Islet of Langerhans (tissue), 1 donor: ENCODE data around the gene ENTHD1.

Experiments
- FAIRE-seq: peaks from one replicate; lab custom pipeline; 2011; peaks lifted over from hg19 to GRCh38; lab: Jason Lieb, UNC

ENTHD1 gene

DNA sequence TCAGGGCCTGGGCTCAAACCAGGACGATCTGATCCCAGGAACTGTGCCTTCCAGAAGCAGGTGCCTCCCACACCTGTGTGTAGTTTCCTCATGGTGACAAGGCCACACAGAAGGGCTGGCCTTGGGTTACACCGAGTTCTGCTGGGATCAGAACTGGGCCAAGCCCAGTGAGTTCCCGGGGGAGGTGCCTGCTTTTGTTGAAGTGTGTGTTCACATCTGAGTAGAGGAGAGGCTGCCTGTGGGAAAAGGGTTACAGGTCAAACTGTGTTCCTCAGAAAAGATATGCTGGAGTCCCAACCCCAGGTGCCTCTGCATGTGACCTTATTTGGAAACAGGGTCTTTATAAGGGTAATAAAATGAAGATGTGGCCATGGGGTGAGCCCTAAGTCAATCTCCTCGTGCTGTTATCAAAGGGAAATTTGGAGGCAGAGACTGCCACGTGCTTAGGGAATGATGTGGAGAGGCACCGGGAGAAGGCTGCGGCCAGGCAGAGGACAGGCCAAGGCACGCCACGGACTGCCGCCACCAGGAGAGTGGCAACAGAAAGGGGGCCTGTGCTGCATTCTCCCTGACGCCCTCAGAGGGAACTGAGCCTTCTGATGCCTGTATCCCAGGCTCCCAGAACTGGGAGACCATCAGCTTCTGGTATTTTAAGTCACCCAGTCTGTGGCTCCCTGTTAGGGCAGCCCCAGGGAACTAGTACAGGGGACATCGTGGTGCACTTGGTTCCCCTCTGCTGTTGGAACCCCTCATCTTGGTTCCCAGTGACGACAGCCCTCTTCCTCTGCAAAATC is 164.2 kb downstream of the ENTHD1 start:
- no peak for FAIRE-seq

DNA sequence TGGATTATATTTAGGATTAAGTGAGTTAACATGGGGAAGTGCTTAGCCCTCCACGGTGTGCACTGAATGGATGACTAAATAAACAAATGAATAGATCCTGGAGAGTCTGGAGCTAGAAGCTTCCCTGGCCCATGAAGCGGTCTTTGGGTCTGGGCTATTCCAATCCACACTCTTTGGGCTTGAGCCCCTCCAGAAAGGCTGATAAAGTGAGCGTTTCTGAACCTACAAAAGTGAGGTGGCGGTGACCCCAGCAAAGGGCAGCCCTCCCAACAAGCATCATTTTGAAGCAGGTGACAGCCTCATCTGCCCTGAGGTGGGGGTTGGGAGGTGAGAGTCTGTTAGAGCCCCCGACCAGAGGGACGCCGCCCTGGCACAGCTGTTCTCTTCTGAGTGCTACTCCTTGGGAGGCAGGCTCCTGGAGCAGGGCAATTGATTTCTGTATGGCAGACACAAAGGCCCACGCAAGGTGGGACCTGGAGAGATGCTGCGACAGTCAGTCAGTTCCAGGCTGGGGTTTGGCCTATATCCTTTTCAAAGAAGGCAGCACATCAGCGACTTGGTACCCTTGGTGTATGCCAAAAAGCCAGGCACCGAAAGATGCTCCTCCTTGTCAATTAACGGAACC is 165.2 kb downstream of the ENTHD1 start:
- no peak for FAIRE-seq

DNA sequence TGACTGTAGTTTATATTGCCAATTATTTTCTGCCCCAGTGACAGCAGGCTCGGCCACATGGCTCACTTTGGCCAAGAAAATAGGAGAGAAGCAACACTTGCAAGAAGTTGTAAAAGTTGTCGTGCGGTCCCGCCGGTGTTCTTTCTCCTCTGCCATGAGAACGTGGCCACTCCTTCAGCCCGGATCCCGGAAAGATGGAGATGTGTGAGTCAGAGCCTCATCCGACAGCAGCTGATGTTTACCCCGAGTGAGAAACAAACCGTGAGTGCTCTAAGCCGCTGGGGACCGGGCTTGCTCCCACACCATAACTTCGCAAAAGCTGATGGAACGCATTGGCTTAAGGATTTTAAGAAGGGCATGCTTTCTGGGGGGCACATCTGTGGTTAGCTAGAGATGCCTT is 166.0 kb downstream of the ENTHD1 start:
- no peak for FAIRE-seq

DNA sequence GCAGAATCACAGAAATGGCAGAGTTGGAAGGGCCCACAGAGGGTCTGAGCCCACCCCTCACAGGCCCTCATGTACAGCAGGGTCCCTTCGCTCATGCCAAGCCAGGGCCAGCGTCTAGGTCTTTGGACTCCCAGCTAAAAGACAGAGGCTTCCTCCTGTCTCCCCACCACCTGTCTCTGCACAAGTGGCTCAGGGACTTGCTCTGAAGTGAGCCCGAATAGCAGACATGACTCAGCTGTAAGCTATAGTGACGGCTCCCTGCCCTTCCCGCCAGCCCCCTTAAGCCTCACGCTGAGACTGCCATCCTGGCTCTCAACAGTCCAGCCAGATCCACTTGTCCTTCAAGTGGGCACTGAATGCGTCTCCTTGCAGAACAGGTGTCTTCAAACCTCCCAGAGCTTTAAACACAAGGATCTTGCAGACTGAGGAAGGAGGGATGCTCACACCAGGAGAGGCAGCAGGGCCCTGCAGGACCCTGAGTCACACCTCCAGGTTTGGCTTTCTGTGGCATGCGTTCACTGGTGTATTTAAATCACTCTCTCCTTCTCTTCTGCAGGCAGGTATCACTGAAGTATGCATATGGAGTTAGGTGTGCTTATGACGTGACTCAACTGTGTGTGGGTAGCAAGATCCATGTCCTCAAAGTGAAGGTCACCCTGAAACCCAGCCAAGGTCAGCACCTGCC is 168.1 kb downstream of the ENTHD1 start:
- FAIRE-seq, result no peak

DNA sequence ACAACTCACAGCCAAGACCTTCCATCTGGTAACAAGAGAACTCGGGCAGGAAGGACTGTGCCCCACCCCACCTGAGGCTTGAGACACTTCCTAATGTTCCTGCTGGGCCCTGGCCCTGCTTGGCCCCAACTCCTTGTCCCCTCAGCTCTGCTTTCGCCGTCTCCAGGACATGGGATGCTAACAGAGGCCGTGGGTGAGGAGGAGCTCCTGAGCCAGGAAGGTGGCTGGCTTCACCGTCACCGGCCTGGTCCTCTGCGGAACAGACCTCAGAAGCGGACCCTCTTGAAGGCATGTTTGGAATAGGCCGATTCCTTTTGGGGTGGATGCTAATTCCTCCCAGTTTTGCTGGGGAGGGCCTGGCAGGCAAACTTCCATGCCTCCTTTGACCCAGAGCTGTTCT is 168.7 kb downstream of the ENTHD1 start:
- FAIRE-seq, result no peak

DNA sequence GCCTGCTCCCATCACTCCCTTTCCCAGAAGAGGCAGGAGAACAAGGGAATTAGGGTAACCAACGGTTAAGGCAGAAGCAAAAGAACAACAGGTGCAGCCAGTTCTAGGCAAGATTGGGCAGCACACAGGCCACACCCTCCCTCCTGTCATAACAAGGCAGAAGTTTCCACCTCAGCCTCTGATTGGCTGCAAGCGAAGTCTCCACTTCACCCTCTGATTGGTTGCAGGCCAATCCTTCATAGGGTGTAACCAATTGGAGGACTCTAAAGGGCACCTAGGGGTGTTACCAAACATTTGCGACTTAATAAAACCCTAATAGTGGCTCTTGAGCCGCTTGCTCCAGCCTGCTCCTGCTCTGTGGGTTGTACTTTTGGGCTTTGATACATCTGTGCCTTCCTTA is 169.2 kb downstream of the ENTHD1 start:
- no peak for FAIRE-seq

DNA sequence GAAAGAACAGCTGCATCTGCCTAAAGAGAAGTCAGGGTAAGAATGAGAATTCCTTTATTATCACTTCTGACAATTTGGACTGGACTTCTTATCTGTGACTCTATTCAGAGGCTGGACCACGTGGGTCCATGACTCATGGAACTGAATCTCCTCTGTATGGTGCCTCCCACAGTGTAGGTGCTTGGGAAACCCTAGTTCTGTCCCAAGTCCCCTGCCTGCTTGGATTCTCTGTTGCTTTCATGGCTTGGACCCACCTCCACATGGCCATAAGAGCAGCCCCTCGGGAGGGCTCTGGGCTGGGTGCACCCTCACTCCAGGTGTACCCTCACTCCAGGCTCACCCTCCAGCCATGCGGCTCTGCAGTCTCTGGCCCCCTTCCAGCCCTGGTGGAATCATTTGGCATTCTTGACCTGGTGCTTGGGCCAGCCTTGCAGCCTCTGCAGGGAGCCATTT is 169.6 kb downstream of the ENTHD1 start:
- FAIRE-seq, result no peak

DNA sequence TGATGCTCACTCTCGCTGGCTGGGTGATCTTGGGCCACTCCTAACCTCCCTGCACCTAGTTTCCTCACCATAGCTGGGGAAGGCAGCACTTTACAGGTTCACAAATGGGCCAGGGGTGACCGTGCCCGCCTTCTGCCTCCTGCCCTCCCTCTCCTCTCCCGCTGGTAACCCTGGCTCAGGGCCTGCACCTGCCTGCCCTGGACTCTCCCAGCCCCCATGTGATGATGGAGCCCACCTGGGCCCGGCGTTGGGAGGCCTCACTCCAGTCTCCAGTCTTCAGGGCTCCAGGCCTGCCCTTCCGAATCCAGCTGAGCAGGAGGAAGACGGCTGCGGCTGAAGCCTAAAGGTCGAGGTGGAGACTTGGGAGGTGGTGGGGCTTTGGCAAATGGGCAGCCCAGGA is 170.1 kb downstream of the ENTHD1 start:
- FAIRE-seq, result no peak

DNA sequence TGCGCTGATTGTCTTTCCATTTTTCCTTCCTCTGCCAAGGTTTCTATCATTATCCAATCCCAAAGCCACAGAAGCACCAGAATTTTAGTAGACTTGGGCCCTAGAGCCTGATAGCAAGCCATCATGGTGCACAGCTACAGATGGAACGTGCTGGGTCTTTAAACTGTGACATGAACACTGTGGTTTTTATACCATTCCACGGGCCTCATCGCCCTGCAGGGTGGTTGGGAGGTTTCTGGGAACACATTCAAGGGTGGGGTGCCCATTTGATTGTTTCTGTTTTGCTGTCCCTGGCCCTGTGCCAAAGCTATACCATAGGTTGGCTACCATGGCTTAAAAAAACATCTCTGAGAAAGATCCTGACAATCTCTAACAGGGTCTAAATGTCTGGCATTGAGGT is 171.1 kb downstream of the ENTHD1 start:
- FAIRE-seq, result no peak

DNA sequence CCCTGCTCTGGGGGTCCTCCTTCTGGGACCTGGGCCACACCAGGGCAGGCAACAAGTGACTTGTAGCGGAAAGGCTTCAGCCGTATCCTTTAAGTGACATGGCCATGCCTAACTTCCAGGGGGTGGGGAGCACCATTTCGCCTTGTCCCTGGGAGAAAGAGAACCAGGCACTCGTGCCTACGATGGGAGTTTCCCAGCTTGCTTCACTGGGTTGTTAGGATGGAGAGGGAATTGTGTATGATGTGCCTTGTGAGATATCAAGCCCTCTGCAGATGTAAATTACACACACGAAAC is 171.6 kb downstream of the ENTHD1 start:
- FAIRE-seq, result no peak

DNA sequence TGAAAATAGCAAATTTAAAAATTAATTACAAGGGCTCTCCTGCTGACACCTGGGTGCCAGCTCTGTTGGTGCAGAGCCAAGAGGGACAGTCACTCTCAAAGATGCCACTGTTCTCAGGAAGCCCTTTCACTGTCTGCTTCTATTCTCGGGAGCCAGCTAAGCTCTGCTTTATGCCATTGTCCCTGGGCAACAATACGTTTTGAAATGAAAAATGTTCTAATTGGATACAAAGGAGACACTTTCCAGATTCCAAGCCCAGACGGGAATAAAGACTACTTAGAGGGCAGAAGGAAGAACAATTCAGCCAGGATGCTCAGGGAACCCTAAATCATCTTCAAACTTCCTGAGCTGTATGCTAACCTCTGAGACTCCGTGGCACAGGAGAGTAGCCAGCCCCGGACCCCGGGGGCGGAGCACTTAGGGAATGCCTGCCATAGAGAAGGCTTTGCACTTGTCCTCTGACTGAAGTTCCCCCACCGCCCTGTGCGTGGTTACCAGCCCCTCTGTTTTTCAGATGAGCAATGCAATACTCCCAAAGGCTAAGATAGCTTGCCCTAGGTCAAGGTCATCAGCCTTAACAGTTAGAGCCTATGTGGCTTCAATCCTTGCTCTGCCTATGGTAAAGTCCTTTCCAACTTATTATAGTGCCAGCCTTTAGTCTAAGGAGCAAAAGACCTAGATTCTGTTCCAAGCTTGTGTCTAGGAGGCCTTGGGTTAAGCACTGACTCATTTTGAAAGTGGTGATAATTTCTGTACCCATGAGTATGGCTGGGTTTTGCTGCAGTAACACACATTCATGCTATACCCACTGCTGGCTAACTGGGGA is 172.1 kb downstream of the ENTHD1 start:
- FAIRE-seq, result no peak

DNA sequence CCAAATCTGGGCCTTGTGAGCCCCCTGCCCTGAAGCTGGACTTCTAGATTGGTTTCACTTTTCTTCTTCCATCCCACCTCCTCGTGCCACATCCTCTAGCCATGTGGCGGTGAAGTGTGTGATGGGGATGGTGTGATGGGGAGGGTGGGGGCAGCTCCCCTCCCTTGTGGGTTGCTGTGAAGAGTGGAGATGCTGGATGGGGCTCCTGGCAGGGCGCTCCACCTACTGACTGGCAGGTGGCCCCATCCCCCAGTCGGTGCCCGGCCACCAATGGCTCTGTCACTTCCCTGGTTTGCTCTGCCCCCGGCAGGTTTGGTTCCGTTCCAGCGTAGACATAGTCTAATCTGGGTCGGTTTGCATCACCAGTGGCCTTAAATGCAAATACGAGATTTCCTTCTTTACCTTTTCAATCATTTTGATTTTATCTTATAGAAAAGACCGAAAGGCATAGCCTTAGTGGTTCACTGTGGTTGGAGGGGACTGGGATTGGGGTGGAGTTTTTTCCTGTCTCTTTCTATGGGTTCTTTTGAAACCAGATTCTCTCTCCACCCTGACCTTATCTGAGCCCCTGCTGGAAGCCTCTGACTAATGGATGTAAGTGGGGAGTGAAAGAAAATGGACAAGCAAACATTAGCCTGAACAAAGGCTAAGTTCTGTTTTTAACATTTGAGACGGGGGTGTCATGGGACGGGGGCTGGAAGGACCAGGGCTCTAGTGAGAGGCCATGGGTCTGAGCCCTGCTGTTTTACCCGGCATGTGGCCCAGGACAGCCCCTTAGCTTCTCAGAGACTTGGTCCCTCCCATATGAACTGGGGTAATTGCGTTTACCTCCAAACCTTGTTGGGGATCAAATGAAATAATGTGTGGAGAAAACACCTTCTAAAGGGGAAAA is 173.8 kb downstream of the ENTHD1 start:
- FAIRE-seq, result no peak

DNA sequence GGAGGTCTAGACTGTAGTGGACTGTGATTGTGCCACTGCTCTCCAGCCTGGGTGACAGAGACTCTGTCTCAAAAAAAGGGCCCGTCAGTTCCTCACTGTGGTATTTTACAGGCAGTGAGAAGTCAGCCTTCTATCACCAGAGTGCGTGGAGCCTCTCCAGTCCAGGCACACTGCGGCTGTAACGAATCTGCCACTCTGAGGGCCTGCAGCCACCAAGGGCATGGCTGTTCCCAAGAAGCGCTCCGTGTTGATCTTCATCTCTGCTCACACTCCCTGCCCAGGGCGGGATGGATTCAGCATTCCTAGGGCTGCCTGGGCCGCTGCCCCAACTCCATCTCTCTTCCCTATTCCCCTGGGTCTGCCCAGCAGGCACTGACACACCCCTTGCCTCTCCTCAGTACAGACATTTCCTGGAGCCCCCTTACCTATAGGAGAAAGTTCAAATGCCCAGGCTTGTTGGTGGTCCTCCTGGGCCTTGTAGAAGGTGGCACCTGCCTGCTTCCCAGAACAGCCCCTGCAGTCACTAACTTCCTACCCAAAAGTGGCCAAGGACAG is 174.6 kb downstream of the ENTHD1 start:
- FAIRE-seq, result no peak

DNA sequence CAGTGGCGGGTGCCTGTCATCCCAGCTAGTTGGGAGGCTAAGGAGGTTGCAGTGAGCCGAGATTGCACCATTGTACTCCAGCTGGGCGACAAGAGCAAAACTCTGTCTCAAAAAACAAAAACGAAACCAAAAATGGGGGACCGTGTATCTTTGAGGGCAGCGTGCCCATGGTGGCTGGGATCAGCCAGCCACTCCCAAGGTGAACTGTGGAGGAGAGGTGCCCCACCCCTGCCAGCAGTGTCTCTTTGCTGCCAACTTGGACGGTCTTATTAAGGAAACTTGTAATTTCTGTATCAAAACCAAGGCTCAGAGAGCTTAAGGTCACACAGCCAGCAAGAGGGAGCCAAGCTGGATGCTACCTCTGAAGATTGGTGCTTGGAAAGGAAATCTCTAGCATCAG is 175.4 kb downstream of the ENTHD1 start:
- FAIRE-seq, result no peak

DNA sequence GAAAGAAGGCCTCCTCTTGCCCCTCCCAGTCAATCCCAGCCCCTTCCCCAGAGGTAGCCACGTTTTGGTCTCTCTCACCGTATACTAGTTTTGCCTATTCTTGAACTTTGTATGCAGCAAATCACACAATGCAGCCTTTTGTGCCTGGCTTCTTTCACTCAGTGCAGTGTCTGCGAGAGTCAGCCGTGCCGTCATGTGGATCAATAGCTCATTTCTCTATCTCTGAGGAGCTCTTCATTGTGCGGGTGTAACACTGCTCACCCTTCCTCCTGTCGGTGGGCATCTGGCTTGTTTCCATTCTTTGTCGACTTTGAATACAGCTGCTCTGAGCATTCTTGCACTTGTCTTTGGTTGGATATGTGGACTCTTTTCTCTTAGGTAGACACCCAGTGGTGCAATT is 176.5 kb downstream of the ENTHD1 start:
- FAIRE-seq, result no peak

DNA sequence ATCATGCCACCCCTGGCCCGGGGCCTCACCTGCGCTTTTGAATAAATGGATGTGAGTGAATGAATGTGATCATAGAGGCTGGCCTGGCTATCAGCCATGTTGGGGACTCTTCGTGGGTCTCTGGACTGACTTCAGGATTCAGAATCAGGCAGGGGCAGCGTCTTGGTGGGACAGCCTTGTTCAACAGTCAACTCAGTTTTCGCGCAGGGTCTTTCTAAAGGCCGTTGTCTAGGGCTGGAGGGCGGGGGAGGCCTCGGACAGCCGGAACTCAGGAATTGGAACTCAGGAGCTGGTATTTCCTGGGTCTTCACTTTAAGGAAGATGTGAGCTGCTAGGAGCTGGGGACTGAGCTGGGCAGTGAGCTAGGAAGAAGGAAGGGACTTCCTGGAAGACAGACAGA is 177.0 kb downstream of the ENTHD1 start:
- no peak for FAIRE-seq

DNA sequence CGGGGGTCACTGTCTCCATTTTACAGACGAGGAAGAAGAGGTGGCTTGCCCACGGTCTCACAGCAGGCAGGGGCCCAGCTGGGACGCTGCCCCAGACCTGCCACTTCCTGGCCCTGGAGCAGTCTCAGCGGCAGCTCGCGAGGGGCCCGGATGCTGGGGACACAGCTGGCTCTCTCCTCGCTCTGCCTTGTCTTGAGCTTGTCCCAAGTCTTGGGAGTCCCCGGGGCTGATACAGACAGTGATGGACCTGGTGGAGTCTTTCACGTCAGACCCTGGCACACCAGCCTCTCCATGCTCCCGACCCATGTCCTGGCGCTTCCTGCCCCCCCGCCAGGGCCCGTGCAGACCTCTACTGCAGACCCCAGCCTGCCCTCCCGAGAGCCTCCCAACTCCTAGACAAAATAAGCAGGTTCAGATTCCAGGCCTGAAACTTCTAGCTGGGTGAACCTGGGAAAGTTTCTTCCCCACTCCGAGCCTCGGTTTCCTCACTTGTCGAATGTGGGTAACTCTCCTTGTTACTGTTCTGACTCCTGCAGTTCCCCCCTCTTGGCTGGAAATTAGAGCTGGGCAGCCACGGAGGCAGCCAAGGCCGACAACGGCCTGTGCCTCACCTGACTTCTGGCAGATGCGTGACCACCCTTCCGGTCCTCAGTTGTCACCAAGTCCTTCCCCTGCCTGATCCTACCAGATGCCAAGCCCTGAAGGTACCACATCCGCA is 177.6 kb downstream of the ENTHD1 start:
- FAIRE-seq, result no peak

DNA sequence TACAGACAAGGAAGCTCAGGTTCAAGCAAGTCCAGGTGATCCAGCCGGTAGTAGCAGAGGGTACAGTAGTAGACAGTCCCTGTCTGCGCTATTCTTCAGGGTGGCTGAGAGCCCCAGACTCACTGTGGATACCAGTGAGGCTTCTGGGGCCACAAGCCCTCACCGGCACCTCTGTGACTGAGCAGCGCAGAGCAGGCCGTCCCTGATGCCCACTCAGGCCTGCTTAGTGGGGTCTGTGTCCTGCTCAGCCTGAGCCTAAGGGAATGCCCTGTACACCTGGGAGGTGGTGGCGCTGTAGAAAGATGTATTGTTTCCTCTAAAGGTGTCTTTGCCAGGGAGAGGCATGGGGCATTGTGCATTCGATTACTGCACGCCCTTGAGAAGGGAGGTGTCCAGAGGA is 179.2 kb downstream of the ENTHD1 start:
- no peak for FAIRE-seq

DNA sequence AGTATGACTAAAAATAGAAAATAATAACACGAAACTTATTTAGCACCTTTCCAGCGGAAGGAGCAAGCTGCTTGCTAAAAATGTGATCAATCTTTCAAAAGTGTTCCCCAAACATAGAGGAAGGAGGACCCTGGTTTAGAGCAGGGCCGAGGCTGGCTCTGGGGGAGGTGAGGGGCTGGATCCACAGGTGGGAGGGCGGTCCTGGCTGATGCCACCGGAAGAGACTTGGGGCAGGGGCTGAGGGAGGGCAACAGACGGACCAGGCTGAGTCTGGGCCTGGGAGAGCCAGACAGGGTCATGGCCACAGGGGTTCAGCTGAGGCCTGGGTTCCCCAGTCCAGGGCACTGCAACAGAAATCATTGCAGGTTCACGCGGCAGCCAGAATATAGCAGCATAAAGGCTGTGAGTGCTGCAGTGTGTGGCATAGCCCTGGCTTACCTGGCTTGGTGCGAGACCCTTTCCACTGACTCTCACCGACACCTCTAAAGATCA is 179.7 kb downstream of the ENTHD1 start:
- FAIRE-seq, result no peak

DNA sequence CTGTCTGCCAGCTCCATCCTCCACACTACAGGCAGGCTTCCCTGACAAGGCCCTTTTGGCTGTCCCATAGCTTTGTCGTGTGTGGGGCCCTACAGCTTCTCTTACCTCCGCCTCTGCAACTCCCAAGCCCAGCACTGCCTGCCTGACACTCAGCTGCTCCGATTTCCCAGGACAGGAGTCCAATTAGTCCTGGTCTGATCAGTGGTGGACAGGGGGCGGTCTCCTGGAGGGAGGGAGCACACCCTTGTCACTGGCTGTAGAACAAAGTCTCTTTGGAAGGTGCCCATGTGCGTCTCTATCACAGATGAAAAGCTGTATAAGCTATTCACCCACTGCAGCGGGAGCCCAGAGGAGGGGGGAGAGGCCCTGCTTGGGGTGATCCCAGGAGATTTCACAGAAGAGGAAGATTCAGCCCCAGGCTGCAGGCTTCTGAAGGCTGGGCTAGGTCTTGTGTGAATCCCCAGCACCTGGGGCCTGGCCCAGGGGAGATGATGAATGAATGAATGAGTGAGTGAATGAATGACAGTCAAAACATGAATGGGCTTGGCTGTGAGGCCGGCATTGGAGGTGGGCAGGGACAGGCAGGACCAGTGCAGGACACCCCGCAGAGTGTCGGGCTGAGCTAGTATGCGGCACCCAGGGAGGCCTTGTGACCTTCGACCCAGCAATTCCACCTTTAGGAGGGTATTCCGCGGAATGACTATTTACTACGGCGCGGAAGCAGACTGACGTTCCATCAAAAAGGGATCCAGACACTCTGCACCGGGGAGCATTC is 180.6 kb downstream of the ENTHD1 start:
- no peak for FAIRE-seq
